Measurements from ENCODE around the gene SECISBP2. TPM values are rescaled to one million over a fixed set of nuclear protein-coding genes. Genes with fewer than 3 reads are reported as not detected.

The SECISBP2 gene
- total and polyA plus RNA-seq, 2 experiments from 2014 or later = 12.2 to 13.0 TPM

DNA sequence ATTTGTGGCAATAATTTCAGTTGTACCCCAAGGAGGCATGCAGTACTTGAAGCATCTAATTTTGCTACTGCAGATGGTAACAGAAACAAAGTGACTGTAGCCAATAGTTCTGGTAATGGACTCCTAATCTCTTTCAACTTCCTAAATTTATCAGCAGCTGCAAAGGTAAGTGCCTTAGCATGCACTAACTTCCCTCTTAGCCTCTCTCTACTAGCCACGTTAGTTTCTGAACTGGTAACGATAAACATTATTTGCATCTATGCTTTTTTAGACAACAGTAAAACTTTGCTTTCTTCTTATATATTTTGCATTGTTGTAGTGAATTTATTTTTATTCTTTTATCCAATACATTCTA lies 13.5 kb upstream of the SECISBP2 start:
- no peak for DNase-seq
- Histone ChIP-seq H3K9me3 (ENCODE audit: low read depth) (no peaks in the 10 kb centered on the region), H3K36me3 (ENCODE audit: low read depth) (no peaks in the 10 kb centered on the region), H3K9me2 (ENCODE audit: insufficient read depth) (no peaks in the 10 kb centered on the region), H2AFZ (no peak overlapping the region), H3K9ac (no peak overlapping the region), H4K20me1 (ENCODE audit: insufficient read depth) (no peaks in the 10 kb centered on the region), H3K4me3 (no peak overlapping the region), H3F3A (ENCODE audit: insufficient read depth) (no peaks in the 10 kb centered on the region; the same call in 1 of the 2 replicates), H3K27ac (no peak overlapping the region), H3K4me1 (ENCODE audit: insufficient read depth) (0 out of 2 replicates have a peak, but pooled peaks cover 6% of the 10 kb centered on the region), H3K4me2 (ENCODE audit: unreplicated experiment) (no peak overlapping the region), H3K27me3 (replicated peaks; ENCODE audit: insufficient read depth) (no peaks in the 10 kb centered on the region), H3K79me2 (ENCODE audit: insufficient read depth) (peaks cover 6% of the 10 kb centered on the region)
- WGBS, 2 experiments (ENCODE audit: low coverage in 1 of 2, low lambda C conversion rate in 2 of 2, missing lambda C conversion rate in 2 of 2) = 75 to 81% methylated on average over 2 of the region's 2 CpGs
- in situ Hi-C loops (cut with MboI) = no loop called here
- TF ChIP-seq EZH2phosphoT487 (IDR thresholded peaks at IDR 0.05; ENCODE audit: insufficient read depth, low read depth) (no peak), EZH2 (IDR thresholded peaks at IDR 0.05; ENCODE audit: insufficient read depth, poor library complexity, severe bottlenecking) (no peak)

DNA sequence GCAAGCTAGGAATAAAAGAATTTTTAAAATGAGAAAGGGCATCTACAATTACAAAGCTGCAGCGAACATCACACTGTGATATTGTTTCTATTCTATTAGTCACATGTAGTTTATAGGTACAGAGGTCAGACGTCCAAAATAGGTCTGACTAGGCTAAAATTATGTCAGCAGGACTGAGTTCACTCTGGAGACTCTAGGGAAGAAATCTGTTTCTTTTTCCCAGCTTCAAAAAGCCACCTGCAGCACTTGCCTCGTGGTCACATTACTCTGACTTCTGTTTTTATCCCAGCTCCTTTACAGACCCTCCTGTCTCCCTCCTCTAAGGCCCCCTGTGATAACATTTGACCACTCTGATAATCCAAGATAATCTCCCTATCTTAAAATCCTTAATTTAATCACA lies 12.4 kb upstream of the SECISBP2 start:
- no peak for DNase-seq
- Histone ChIP-seq H4K20me1 (ENCODE audit: insufficient read depth) (no peaks in the 10 kb centered on the region), H2AFZ (no peak overlapping the region), H3K27ac (no peak overlapping the region), H3K9ac (no peak overlapping the region), H3K9me2 (ENCODE audit: insufficient read depth) (no peaks in the 10 kb centered on the region), H3K79me2 (ENCODE audit: insufficient read depth) (peaks cover 13% of the 10 kb centered on the region), H3K4me3 (no peak overlapping the region), H3K4me2 (ENCODE audit: unreplicated experiment) (no peak overlapping the region), H3K4me1 (ENCODE audit: insufficient read depth) (0 out of 2 replicates have a peak, but pooled peaks cover 7% of the 10 kb centered on the region), H3F3A (ENCODE audit: insufficient read depth) (no peaks in the 10 kb centered on the region; the same call in 1 of the 2 replicates), H3K36me3 (ENCODE audit: low read depth) (no peaks in the 10 kb centered on the region), H3K9me3 (ENCODE audit: low read depth) (no peaks in the 10 kb centered on the region), H3K27me3 (replicated peaks; ENCODE audit: insufficient read depth) (no peaks in the 10 kb centered on the region)
- no peak for TF ChIP-seq EZH2 (IDR thresholded peaks at IDR 0.05; ENCODE audit: insufficient read depth, poor library complexity, severe bottlenecking)
- TF ChIP-seq EZH2phosphoT487 (IDR thresholded peaks at IDR 0.05; ENCODE audit: insufficient read depth, low read depth) = no peak
- in situ Hi-C loops (cut with MboI) = no loop called here
- WGBS, 2 experiments (ENCODE audit: low coverage in 1 of 2, low lambda C conversion rate in 2 of 2, missing lambda C conversion rate in 2 of 2) = 54 to 55% methylated on average over 3 of the region's 3 CpGs

DNA sequence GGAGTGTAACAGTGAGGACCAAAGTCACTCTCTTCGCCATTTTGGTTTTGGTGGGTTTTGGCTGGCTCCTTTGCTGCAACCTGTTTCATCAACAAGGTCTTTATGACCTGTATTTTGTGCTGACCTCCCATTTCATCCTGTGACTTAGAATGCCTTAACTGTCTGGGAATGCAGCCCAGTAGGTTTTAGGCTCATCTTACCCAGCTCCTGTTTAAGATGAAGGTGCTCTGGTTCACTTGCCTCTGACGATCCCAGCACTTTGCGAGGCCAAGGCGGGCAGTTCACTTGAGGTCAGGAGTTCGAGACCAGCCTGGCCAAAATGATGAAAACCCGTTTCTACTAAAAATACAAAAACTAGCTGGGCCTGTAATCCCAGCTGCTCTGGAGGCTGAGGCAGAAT lies 9.1 kb upstream of the SECISBP2 start:
- Histone ChIP-seq H3F3A (ENCODE audit: insufficient read depth) (peaks cover 4% of the 10 kb centered on the region; the same call in 1 of the 2 replicates), H3K36me3 (ENCODE audit: low read depth) (no peaks in the 10 kb centered on the region), H3K9me3 (ENCODE audit: low read depth) (no peaks in the 10 kb centered on the region), H3K9me2 (ENCODE audit: insufficient read depth) (no peaks in the 10 kb centered on the region), H3K4me1 (ENCODE audit: insufficient read depth) (peaks cover 23% of the 10 kb centered on the region), H3K27me3 (replicated peaks; ENCODE audit: insufficient read depth) (no peaks in the 10 kb centered on the region), H3K79me2 (ENCODE audit: insufficient read depth) (peaks cover 44% of the 10 kb centered on the region), H3K9ac (peak overlapping the region; percentile 98; the same call in 1 of the 2 replicates), H3K4me2 (ENCODE audit: unreplicated experiment) (no peak overlapping the region), H3K27ac (0 out of 2 replicates have a peak overlapping the region, but pooled peaks have one; percentile 97), H3K4me3 (peak overlapping the region; percentile 86), H2AFZ (no peak overlapping the region), H4K20me1 (ENCODE audit: insufficient read depth) (no peaks in the 10 kb centered on the region)
- WGBS, 2 experiments (ENCODE audit: low coverage in 1 of 2, low lambda C conversion rate in 2 of 2, missing lambda C conversion rate in 2 of 2) = 84 to 85% methylated on average over 6 of the region's 6 CpGs
- no peak for TF ChIP-seq EZH2phosphoT487 (IDR thresholded peaks at IDR 0.05; ENCODE audit: insufficient read depth, low read depth)
- no peak for TF ChIP-seq EZH2 (IDR thresholded peaks at IDR 0.05; ENCODE audit: insufficient read depth, poor library complexity, severe bottlenecking)
- DNase-seq = no peak
- in situ Hi-C loops (cut with MboI) = no loop called here

DNA sequence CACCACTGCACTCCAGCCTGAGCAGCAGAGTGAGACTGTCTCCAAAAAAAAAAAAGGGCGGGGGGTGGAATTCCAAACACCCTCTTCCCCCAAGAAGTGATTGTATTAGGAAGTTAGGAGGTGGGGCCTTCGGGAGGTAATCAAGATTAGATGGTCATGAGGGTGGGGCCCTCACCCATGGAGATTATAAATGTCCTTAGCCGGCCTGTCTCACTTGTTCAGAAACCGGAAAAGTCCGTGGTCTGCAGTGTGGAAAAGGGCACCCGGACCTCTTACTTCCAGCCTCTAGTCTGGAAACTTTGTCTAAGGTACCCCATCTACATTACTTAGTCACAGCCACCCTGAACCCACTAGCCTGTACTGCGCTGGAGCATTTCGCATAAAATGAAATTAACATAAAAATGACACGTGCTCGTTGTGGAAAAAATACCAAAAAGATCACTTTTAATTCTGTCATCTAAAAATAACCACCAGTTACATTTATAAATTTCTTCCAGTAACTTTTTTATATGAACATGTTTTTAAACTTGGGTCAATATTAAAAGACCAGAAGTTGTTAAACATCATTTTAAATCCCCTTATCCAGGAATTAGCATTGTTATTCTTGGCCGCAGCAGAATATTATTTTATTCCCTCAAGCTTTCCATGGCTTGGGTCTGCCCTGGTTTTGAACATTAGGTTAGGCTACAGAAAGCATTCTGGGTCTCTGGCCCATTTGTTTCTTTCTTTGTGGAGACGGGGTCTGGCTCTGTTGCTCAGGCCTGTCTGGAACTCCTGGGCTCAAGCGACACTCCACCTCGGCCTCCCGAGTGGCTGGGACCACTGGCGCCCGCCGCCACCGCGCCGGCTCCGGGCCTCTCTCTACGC lies 8.5 kb upstream of the SECISBP2 start:
- H3F3A ChIP-seq (ENCODE audit: insufficient read depth) = peaks cover 9% of the 10 kb centered on the region
- peak overlapping the region; percentile 67 for H2AFZ ChIP-seq
- WGBS, 2 experiments (ENCODE audit: low coverage in 1 of 2, low lambda C conversion rate in 2 of 2, missing lambda C conversion rate in 2 of 2) = 19 to 22% methylated on average over 19 to 23 of the region's 23 CpGs
- TF ChIP-seq EZH2 (IDR thresholded peaks at IDR 0.05; ENCODE audit: insufficient read depth, poor library complexity, severe bottlenecking) (no peak), EZH2phosphoT487 (IDR thresholded peaks at IDR 0.05; ENCODE audit: insufficient read depth, low read depth) (no peak)
- DNase-seq = peak; percentile 30
- peaks cover 51% of the 10 kb centered on the region for H3K79me2 ChIP-seq (ENCODE audit: insufficient read depth)
- no peaks in the 10 kb centered on the region for H3K9me3 ChIP-seq (ENCODE audit: low read depth)
- peak overlapping the region; percentile 96 for H3K4me2 ChIP-seq (ENCODE audit: unreplicated experiment)
- peak overlapping the region; percentile 98 for H3K9ac ChIP-seq
- H3K9me2 ChIP-seq (ENCODE audit: insufficient read depth) = no peaks in the 10 kb centered on the region
- no peaks in the 10 kb centered on the region for H4K20me1 ChIP-seq (ENCODE audit: insufficient read depth)
- H3K27ac ChIP-seq = peak overlapping the region; percentile 97
- H3K4me3 ChIP-seq = peak overlapping the region; percentile 86
- in situ Hi-C loops (cut with MboI) = no loop called here
- H3K27me3 ChIP-seq (replicated peaks; ENCODE audit: insufficient read depth) = no peaks in the 10 kb centered on the region
- peaks cover 30% of the 10 kb centered on the region for H3K4me1 ChIP-seq (ENCODE audit: insufficient read depth)
- H3K36me3 ChIP-seq (ENCODE audit: low read depth) = no peaks in the 10 kb centered on the region
